NCI-H460 (cell line): ENCODE measurements around the gene TRPM3. TPM values are rescaled to one million over a fixed set of nuclear protein-coding genes. Genes with fewer than 3 reads are reported as not detected.
A peak's percentile ranks its signal among the peaks of the same experiment; 100 is the strongest.

Experiments used
- DNase-seq: peaks from one replicate; pipeline ENCODE4 v3.0.0-alpha.2; 2016; ENCODE audit warnings: low read depth; ENCODE audit errors: extremely low read depth
- total RNA-seq: library from RNA; depleted of rRNA; stranded (reverse); fragments of >200 nt; shearing (Covaris generic); gene quantifications from 2 replicates; pipeline ENCODE4 v1.2.3, GENCODE V29; 2014

Gene TRPM3
- total RNA-seq, 1 experiment from 2014 or later: 1.7 TPM

- no peak for DNase-seq
These were observed 496.3 kb downstream of the TRPM3 start for GRCh38 chr9:70625078-70625477.

GRCh38 chr9:70618784-70619183, 502.6 kb downstream of the TRPM3 start:
- DNase-seq: no peak

GRCh38 chr9:70617033-70617828, 504.2 kb downstream of the TRPM3 start:
- no peak for DNase-seq

GRCh38 chr9:70616228-70616990, 505.0 kb downstream of the TRPM3 start:
- no peak for DNase-seq

- no peak for DNase-seq
These were observed 505.8 kb downstream of the TRPM3 start for GRCh38 chr9:70615464-70616138.

- no peak for DNase-seq
These were observed 506.5 kb downstream of the TRPM3 start for GRCh38 chr9:70614786-70615463.

- no peak for DNase-seq
These were observed 508.2 kb downstream of the TRPM3 start for GRCh38 chr9:70613024-70613768.

GRCh38 chr9:70610287-70610644, 511.2 kb downstream of the TRPM3 start:
- DNase-seq: no peak

- no peak for DNase-seq
These were observed 511.7 kb downstream of the TRPM3 start for GRCh38 chr9:70609542-70610286.

- no peak for DNase-seq
These were observed 512.4 kb downstream of the TRPM3 start for GRCh38 chr9:70609011-70609410.

GRCh38 chr9:70607926-70608325, 513.5 kb downstream of the TRPM3 start:
- no peak for DNase-seq

GRCh38 chr9:70607329-70607728, 514.1 kb downstream of the TRPM3 start:
- DNase-seq: no peak

GRCh38 chr9:70603020-70603411, 518.4 kb downstream of the TRPM3 start:
- DNase-seq: no peak

- peak; percentile 76 for DNase-seq
These were observed 519.0 kb downstream of the TRPM3 start for GRCh38 chr9:70602321-70603019.

GRCh38 chr9:70601000-70601951, 520.1 kb downstream of the TRPM3 start:
- peak; percentile 21 for DNase-seq

GRCh38 chr9:70600506-70600905, 520.9 kb downstream of the TRPM3 start:
- DNase-seq: no peak

- DNase-seq: no peak
These were observed 523.5 kb downstream of the TRPM3 start for GRCh38 chr9:70597886-70598285.

- no peak for DNase-seq
These were observed 526.2 kb downstream of the TRPM3 start for GRCh38 chr9:70595211-70595610.
